Measurements from ENCODE around the gene PTPRN2.
"Not testable (repeated sequence)": the region's sequence is repeated elsewhere in the genome, so short reads cannot be mapped to it uniquely, and the experiment has no call there.

Gene PTPRN2

DNA sequence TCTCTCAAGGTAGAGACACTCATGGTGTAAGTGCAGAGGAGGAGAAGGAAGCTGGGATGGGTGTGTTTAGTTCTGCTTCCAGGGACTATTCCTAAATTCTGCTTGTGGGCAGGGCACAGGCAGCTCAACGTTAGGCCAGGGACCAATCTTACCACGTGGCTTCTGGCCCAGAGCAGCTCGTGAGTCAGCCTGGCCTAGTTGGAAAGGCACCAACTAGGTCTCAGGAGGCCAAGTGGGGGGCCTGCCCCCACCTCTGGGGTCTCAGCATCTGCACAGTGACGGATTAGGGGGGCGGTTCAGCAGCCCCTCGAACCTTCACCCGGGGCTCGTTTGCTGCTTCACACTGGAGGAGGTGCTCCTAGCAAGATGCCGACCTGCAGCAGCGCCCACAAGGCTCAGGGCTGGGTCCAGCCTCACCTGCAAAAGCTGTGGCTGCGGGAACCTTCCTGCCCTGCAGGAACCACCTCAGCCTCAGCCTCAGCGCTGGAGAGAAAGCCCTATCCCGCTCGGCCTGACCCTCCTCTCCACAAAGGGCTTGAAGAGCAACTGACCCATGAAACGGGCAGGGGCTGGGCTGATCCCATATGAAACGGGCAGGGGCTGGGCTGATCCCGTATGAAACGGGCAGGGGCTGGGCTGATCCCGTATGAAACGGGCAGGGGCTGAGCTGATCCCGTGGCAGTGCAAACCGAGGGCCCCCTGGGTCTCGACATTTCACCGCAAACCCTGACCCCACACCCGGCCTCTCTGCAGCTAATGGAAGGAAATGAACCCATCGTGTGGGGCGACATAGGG, 803.4 kb downstream of the PTPRN2 start:
- H3K4me2 ChIP-seq (ENCODE audit: low read length): no peak overlapping the region
- H3K4me1 ChIP-seq: no peaks in the 10 kb centered on the region
- no peaks in the 10 kb centered on the region for H3K79me2 ChIP-seq
- no peak overlapping the region for H3K4me3 ChIP-seq (ENCODE audit: low read depth, low read length)
- no peaks in the 10 kb centered on the region for H3K9me3 ChIP-seq (ENCODE audit: control insufficient read depth, low read length)
- H3K9ac ChIP-seq: no peak overlapping the region
- peaks cover 2% of the 10 kb centered on the region for H3K27me3 ChIP-seq (ENCODE audit: control insufficient read depth, insufficient read depth, low read length)
- H3K27ac ChIP-seq: no peak overlapping the region
- no peak overlapping the region for H2AFZ ChIP-seq
- TF ChIP-seq, protein P1, sequence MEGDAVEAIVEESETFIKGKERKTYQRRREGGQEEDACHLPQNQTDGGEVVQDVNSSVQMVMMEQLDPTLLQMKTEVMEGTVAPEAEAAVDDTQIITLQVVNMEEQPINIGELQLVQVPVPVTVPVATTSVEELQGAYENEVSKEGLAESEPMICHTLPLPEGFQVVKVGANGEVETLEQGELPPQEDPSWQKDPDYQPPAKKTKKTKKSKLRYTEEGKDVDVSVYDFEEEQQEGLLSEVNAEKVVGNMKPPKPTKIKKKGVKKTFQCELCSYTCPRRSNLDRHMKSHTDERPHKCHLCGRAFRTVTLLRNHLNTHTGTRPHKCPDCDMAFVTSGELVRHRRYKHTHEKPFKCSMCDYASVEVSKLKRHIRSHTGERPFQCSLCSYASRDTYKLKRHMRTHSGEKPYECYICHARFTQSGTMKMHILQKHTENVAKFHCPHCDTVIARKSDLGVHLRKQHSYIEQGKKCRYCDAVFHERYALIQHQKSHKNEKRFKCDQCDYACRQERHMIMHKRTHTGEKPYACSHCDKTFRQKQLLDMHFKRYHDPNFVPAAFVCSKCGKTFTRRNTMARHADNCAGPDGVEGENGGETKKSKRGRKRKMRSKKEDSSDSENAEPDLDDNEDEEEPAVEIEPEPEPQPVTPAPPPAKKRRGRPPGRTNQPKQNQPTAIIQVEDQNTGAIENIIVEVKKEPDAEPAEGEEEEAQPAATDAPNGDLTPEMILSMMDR (IDR thresholded peaks at IDR 0.05): no peak
- H3K36me3 ChIP-seq (ENCODE audit: control insufficient read depth, insufficient read depth, low read length): no peaks in the 10 kb centered on the region

DNA sequence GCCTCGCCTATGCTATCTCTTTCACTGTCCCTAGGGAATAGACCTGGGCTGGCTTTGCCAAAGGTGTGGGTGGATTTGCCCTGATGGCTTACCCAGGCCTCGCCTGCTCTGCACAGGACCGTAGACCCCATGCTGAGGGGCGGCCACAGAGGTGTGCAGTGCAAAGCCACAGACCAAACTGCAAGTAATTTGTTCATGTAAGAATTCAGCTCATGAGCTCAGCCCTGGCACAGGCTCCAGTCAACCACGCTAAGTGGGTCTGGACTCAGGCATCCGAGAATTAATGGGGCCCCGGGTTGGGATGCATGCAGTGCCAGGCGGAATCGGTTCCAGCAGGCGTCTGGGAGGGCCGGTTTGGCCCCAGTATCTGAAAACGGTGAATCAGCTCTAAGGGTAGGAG, 805.6 kb downstream of the PTPRN2 start:
- peaks cover 2% of the 10 kb centered on the region for H3K27me3 ChIP-seq (ENCODE audit: control insufficient read depth, insufficient read depth, low read length)
- H3K4me1 ChIP-seq: no peaks in the 10 kb centered on the region
- no peaks in the 10 kb centered on the region for H3K9me3 ChIP-seq (ENCODE audit: control insufficient read depth, low read length)
- TF ChIP-seq, protein P1 (IDR thresholded peaks at IDR 0.05): no peak
- H3K9ac ChIP-seq: no peak overlapping the region
- no peak overlapping the region for H3K27ac ChIP-seq
- no peaks in the 10 kb centered on the region for H3K79me2 ChIP-seq
- no peak overlapping the region for H3K4me3 ChIP-seq (ENCODE audit: low read depth, low read length)
- H3K4me2 ChIP-seq (ENCODE audit: low read length): no peak overlapping the region
- H2AFZ ChIP-seq: no peak overlapping the region
- H3K36me3 ChIP-seq (ENCODE audit: control insufficient read depth, insufficient read depth, low read length): no peaks in the 10 kb centered on the region

DNA sequence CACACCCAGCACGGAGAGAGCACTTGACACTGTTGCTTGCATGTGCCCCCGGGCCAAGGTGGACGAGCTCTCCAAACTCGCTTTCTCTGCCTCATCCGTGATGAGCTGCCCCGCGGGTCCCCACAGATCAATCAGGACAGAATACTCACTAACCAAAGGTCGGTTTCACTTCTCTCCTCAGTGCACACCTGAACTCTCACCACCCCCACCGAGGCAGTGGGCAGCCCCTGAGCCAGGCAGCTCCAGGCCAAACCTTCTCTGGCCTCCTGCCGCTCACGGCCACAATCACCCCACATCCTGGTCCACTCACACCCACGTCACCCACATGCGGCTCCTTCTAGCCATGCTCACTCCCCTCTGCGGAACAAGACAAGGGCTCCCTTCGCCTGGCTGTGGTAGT, 806.9 kb downstream of the PTPRN2 start:
- Histone ChIP-seq H3K79me2 (no peaks in the 10 kb centered on the region), H2AFZ (no peak overlapping the region), H3K9me3 (ENCODE audit: control insufficient read depth, low read length) (no peaks in the 10 kb centered on the region), H3K27me3 (ENCODE audit: control insufficient read depth, insufficient read depth, low read length) (peaks cover 2% of the 10 kb centered on the region), H3K4me3 (ENCODE audit: low read depth, low read length) (no peak overlapping the region), H3K9ac (no peak overlapping the region), H3K4me2 (ENCODE audit: low read length) (no peak overlapping the region), H3K4me1 (no peaks in the 10 kb centered on the region), H3K27ac (no peak overlapping the region), H3K36me3 (ENCODE audit: control insufficient read depth, insufficient read depth, low read length) (no peaks in the 10 kb centered on the region)
- TF ChIP-seq, protein P1 (IDR thresholded peaks at IDR 0.05): no peak

DNA sequence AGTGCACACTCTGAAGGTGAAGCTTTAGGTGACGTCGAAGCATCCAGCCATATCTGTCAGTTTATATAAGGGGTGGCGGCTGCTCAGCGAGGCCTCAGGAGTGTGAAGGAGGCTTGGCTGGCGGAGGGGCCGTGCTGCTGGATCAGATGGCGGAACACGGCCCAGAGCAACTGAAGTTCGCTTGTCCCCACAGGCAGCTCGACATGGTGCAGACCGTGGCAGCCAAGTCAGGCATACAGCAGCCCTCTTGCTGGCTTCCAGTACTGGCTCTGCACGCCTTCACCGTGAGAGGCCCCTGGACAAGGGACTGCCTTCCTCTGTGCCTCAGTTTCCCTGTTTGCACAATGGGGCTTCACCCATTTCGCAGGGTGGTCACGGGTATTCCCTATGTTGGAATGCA, 807.3 kb downstream of the PTPRN2 start:
- TF ChIP-seq, protein P1 (IDR thresholded peaks at IDR 0.05): no peak
- Histone ChIP-seq H3K36me3 (ENCODE audit: control insufficient read depth, insufficient read depth, low read length) (no peaks in the 10 kb centered on the region), H3K27me3 (ENCODE audit: control insufficient read depth, insufficient read depth, low read length) (peaks cover 2% of the 10 kb centered on the region)

DNA sequence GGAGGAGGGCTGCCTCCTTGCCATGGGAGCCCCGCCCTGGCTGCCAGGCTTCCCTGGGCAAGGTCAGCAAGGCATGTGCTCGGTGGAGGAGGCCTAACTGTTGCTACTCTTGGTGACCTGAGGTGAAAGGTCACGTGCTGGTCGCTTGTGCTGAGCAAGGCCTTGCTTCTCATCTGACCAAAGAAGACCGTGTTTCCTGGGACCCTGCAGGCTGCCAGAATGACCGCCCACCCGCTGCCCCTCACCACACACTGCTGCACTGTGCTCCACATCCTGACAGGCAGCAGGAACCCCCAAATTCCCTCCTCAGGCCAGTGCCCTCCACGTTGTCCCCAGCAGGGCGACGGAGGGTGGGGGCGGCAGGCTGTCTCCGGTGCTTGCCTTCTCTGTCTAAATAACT, 808.4 kb downstream of the PTPRN2 start:
- no peak overlapping the region for H3K4me2 ChIP-seq (ENCODE audit: low read length)
- H3K9ac ChIP-seq: no peak overlapping the region
- H3K4me1 ChIP-seq: no peaks in the 10 kb centered on the region
- H3K4me3 ChIP-seq (ENCODE audit: low read depth, low read length): no peak overlapping the region
- TF ChIP-seq, protein P1 (IDR thresholded peaks at IDR 0.05): no peak
- no peak overlapping the region for H2AFZ ChIP-seq
- no peak overlapping the region for H3K27ac ChIP-seq
- H3K27me3 ChIP-seq (ENCODE audit: control insufficient read depth, insufficient read depth, low read length): peaks cover 2% of the 10 kb centered on the region
- H3K79me2 ChIP-seq: no peaks in the 10 kb centered on the region
- H3K9me3 ChIP-seq (ENCODE audit: control insufficient read depth, low read length): no peaks in the 10 kb centered on the region
- no peaks in the 10 kb centered on the region for H3K36me3 ChIP-seq (ENCODE audit: control insufficient read depth, insufficient read depth, low read length)

More for the DNA sequence above, 807.3 kb downstream of the PTPRN2 start:
- Histone ChIP-seq H2AFZ (no peak overlapping the region), H3K9ac (no peak overlapping the region), H3K79me2 (no peaks in the 10 kb centered on the region), H3K4me2 (ENCODE audit: low read length) (no peak overlapping the region), H3K27ac (no peak overlapping the region), H3K9me3 (ENCODE audit: control insufficient read depth, low read length) (no peaks in the 10 kb centered on the region), H3K4me1 (no peaks in the 10 kb centered on the region), H3K4me3 (ENCODE audit: low read depth, low read length) (no peak overlapping the region)

DNA sequence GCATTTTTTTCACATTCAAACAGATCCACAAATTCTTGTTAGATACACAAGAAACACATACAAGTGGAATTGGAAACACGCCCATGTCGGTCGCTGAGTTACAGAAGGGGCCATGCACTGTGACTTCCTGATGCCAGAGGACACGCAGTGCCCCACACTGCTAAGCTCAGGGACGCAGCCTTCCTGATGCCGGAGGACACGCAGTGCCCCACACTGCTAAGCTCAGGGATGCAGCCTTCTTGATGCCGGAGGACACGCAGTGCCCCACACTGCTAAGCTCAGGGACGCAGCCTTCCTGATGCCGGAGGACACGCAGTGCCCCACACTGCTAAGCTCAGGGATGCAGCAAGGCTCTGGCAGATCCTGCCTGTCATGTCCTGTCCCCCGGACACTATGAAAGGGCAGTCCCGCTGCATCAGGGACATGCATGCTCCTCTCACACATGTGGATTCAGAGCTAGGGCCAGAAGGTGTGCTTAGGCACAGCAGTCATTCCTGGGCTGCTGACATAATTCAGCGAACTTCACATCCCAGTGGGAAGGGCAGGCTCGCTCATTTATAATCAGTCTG, 810.3 kb downstream of the PTPRN2 start:
- H3K79me2 ChIP-seq; H3K4me2 ChIP-seq (ENCODE audit: low read length); H2AFZ ChIP-seq; H3K27ac ChIP-seq; H3K27me3 ChIP-seq (ENCODE audit: control insufficient read depth, insufficient read depth, low read length); H3K4me1 ChIP-seq; H3K4me3 ChIP-seq (ENCODE audit: low read depth, low read length); H3K36me3 ChIP-seq (ENCODE audit: control insufficient read depth, insufficient read depth, low read length); H3K9me3 ChIP-seq (ENCODE audit: control insufficient read depth, low read length); H3K9ac ChIP-seq: not testable (repeated sequence)

Data from parathyroid adenoma (tissue), 2 donors.